H9 (cell line): ENCODE results near the gene ABHD12. TPM values are rescaled to one million over a fixed set of nuclear protein-coding genes. Genes with fewer than 3 reads are reported as not detected.
A peak's percentile ranks its signal among the peaks of the same experiment; 100 is the strongest.

ENCODE experiments used
- DNase-seq: peaks from one replicate; pipeline ENCODE4 v3.0.0-alpha.2; 2017
- H2AFZ ChIP-seq: one replicate; pipeline ENCODE4 v1.6.1; 2013; ENCODE audit warnings: mild to moderate bottlenecking, low read length, control low read depth, moderate library complexity
- H2AK5ac ChIP-seq: 2 replicates; pipeline ENCODE4 v1.6.1; 2013; ENCODE audit warnings: low read length, control low read depth, mixed read lengths; ENCODE audit not compliant: insufficient read length
- H2BK120ac ChIP-seq: one replicate; pipeline ENCODE4 v1.6.1; 2013; ENCODE audit warnings: low read depth, mild to moderate bottlenecking, low read length, control low read depth, inconsistent platforms; ENCODE audit not compliant: poor library complexity, severe bottlenecking
- H2BK12ac ChIP-seq: 2 replicates; pipeline ENCODE4 v1.6.1; 2013; ENCODE audit warnings: low read length, control low read depth, mixed read lengths, low read depth; ENCODE audit not compliant: insufficient read length
- H2BK15ac ChIP-seq: 2 replicates; pipeline ENCODE4 v1.6.1; 2013; ENCODE audit warnings: low read depth, low read length, control low read depth
- H2BK20ac ChIP-seq: one replicate; pipeline ENCODE4 v1.6.1; 2013; ENCODE audit warnings: low read depth, mild to moderate bottlenecking, low read length, control low read depth, inconsistent platforms; ENCODE audit not compliant: poor library complexity, severe bottlenecking
- H2BK5ac ChIP-seq: 2 replicates; pipeline ENCODE4 v1.6.1; 2013; ENCODE audit warnings: low read length, control low read depth, mixed read lengths; ENCODE audit not compliant: insufficient read length
- H3K14ac ChIP-seq: 2 replicates; pipeline ENCODE4 v1.6.1; 2013; ENCODE audit warnings: low read length, control low read depth; ENCODE audit not compliant: insufficient read depth
- H3K18ac ChIP-seq: 2 replicates; pipeline ENCODE4 v1.6.1; 2013; ENCODE audit warnings: low read depth, mild to moderate bottlenecking, mixed read lengths, low read length, control low read depth; ENCODE audit not compliant: insufficient read length
- H3K23ac ChIP-seq: 2 replicates; pipeline ENCODE4 v1.6.1; 2013; ENCODE audit warnings: low read length, control low read depth, mixed read lengths, low read depth; ENCODE audit not compliant: insufficient read length
- H3K23me2 ChIP-seq: 2 replicates; pipeline ENCODE4 v1.6.1; 2013; ENCODE audit warnings: low read depth, mild to moderate bottlenecking, mixed read lengths, low read length, control low read depth; ENCODE audit not compliant: insufficient read length, poor library complexity, severe bottlenecking
- H3K27ac ChIP-seq: 2 replicates; pipeline ENCODE4 v1.5.1; 2013; ENCODE audit warnings: low read length, control low read depth, mixed read lengths, low read depth; ENCODE audit not compliant: insufficient read length
- H3K27me3 ChIP-seq: 2 replicates; pipeline ENCODE4 v1.6.1; 2013; ENCODE audit warnings: low read length, control low read depth, inconsistent platforms; ENCODE audit not compliant: insufficient read depth
- H3K4ac ChIP-seq: 2 replicates; pipeline ENCODE4 v1.6.1; 2013; ENCODE audit warnings: low read depth, mild to moderate bottlenecking, control low read depth, inconsistent platforms, low read length, moderate library complexity
- H3K4me1 ChIP-seq: 2 replicates; pipeline ENCODE4 v1.6.1; 2013; ENCODE audit warnings: low read length, control low read depth, inconsistent platforms; ENCODE audit not compliant: insufficient read depth
- H3K4me2 ChIP-seq: 2 replicates; pipeline ENCODE4 v1.6.1; 2013; ENCODE audit warnings: low read length, control low read depth, mixed read lengths; ENCODE audit not compliant: insufficient read length, insufficient read depth
- H3K56ac ChIP-seq: 2 replicates; pipeline ENCODE4 v1.6.1; 2013; ENCODE audit warnings: low read depth, mild to moderate bottlenecking, mixed read lengths, low read length, control low read depth; ENCODE audit not compliant: insufficient read length
- H3K79me1 ChIP-seq: 2 replicates; pipeline ENCODE4 v1.6.1; 2013; ENCODE audit warnings: low read depth, mild to moderate bottlenecking, moderate library complexity, low read length, control low read depth, inconsistent platforms; ENCODE audit not compliant: insufficient read depth, poor library complexity, severe bottlenecking
- H3K79me2 ChIP-seq: 2 replicates; pipeline ENCODE4 v1.6.1; 2013; ENCODE audit warnings: low read length, control low read depth, inconsistent platforms; ENCODE audit not compliant: insufficient read depth
- H3K9ac ChIP-seq: 2 replicates; pipeline ENCODE4 v1.6.1; 2013; ENCODE audit warnings: low read length, control low read depth, mixed read lengths; ENCODE audit not compliant: insufficient read length; ENCODE audit errors: extremely low read depth
- H3K9me3 ChIP-seq: one replicate; pipeline ENCODE4 v1.6.1; 2013; ENCODE audit warnings: low read depth, low read length, inconsistent platforms; ENCODE audit not compliant: control insufficient read depth
- H3T11ph ChIP-seq: one replicate; pipeline ENCODE4 v1.6.1; 2013; ENCODE audit warnings: mild to moderate bottlenecking, low read length, control low read depth, inconsistent platforms
- H4K20me1 ChIP-seq: one replicate; pipeline ENCODE4 v1.6.1; 2013; ENCODE audit not compliant: control insufficient read depth, insufficient read length, insufficient read depth
- H4K5ac ChIP-seq: 2 replicates; pipeline ENCODE4 v1.6.1; 2013; ENCODE audit warnings: low read depth, mild to moderate bottlenecking, mixed read lengths, low read length, control low read depth; ENCODE audit not compliant: insufficient read length
- H4K8ac ChIP-seq: replicated peaks from 2 replicates; pipeline ENCODE4 v1.6.1; 2013; ENCODE audit warnings: low read length, control low read depth, mixed read lengths, low read depth; ENCODE audit not compliant: insufficient read length
- H4K91ac ChIP-seq: 2 replicates; pipeline ENCODE4 v1.6.1; 2013; ENCODE audit warnings: low read depth, mild to moderate bottlenecking, moderate library complexity, mixed read lengths, low read length, control low read depth; ENCODE audit not compliant: insufficient read length
- H3K27ac Mint-ChIP-seq, 3 experiments: 2 replicates in 2 of 3; 3 replicates in 1 of 3; pipeline ENCODE4 v1.8.0; 2020 to 2021; ENCODE audit warnings: mixed read lengths in 3 of 3, mild to moderate bottlenecking in 1 of 3, moderate library complexity in 1 of 3
- H3K27me3 Mint-ChIP-seq: 2 replicates; pipeline ENCODE4 v1.8.0; 2021; ENCODE audit warnings: low read depth, mild to moderate bottlenecking, moderate library complexity, mixed read lengths
- H3K36me3 Mint-ChIP-seq, 3 experiments: 2 replicates in 2 of 3; 3 replicates in 1 of 3; pipeline ENCODE4 v1.8.0; 2020 to 2021; ENCODE audit warnings: low read depth in 3 of 3, mixed read lengths in 3 of 3; ENCODE audit not compliant: insufficient read depth in 1 of 3
- H3K4me1 Mint-ChIP-seq, 2 experiments: 2 replicates each; pipeline ENCODE4 v1.8.0; 2020; ENCODE audit warnings: mixed read lengths in 2 of 2
- H3K4me3 Mint-ChIP-seq, 2 experiments: 2 replicates in 1 of 2; 3 replicates in 1 of 2; pipeline ENCODE4 v1.8.0; 2020 to 2021; ENCODE audit warnings: mild to moderate bottlenecking in 2 of 2, mixed read lengths in 2 of 2, moderate library complexity in 1 of 2
- H3K9me3 Mint-ChIP-seq, 2 experiments: 2 replicates in 1 of 2; 3 replicates in 1 of 2; pipeline ENCODE4 v1.8.0; 2020; ENCODE audit warnings: mild to moderate bottlenecking in 2 of 2, mixed read lengths in 2 of 2, moderate library complexity in 1 of 2
- WGBS: extraction: QIAGEN DNeasy Blood & Tissue Kit; methylation state at CpG from one replicate; pipeline ENCODE4 v1.1.7; 2013; ENCODE audit warnings: missing lambda C conversion rate, low lambda C conversion rate, mixed read lengths; ENCODE audit not compliant: insufficient read length; ENCODE audit errors: extremely low coverage; 5-methylcytosine and 5-hydroxymethylcytosine counted together
- total RNA-seq: library from RNA; stranded (reverse); gene quantifications from 2 replicates; pipeline ENCODE4 v1.2.1, GENCODE V29; 2021
- TF ChIP-seq, protein P1 (sequence below): fragments of 200-600 bp; sonication (generic); conservative IDR thresholded peaks from 3 replicates; pipeline ENCODE4 v1.8.0; 2021; ENCODE audit warnings: antibody characterized with exemption, mild to moderate bottlenecking

ABHD12 gene
- total RNA-seq, 1 experiment from 2014 or later, result 54.4 TPM

DNA sequence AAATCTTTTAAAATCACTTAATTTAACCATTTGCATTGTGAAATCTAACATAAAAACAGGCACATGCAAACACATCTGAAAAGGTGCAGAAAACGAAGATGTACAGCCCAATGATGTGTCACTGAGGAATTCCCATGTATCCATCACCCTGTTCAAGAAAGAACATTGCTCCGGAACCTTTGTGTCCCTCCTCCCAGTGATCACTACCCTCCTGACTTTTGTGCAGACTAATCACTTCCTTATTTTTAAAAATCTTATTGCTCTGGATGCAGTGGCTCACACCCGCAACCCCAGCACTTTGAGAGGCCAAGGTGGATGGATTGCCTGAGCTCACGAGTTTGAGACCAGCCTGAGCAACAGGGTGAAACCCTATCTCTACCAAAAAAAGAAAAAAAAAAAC lies 31.4 kb upstream of the ABHD12 start:
- Histone ChIP-seq H2BK12ac (no peak overlapping the region), H4K5ac (no peak overlapping the region), H3T11ph (no peak overlapping the region), H2BK15ac (no peak overlapping the region), H3K56ac (no peak overlapping the region), H2BK5ac (no peak overlapping the region), H2BK20ac (no peak overlapping the region), H2BK120ac (no peak overlapping the region), H3K79me1 (no peaks in the 10 kb centered on the region), H2AFZ (no peak overlapping the region), H4K91ac (no peak overlapping the region), H4K20me1 (no peaks in the 10 kb centered on the region), H3K4me2 (no peak overlapping the region), H3K9ac (no peak overlapping the region), H3K14ac (no peak overlapping the region), H3K4me1 (no peaks in the 10 kb centered on the region), H3K79me2 (no peaks in the 10 kb centered on the region), H3K27ac (no peak overlapping the region), H4K8ac (no peak overlapping the region), H3K4ac (no peak overlapping the region), H2AK5ac (no peak overlapping the region), H3K9me3 (no peaks in the 10 kb centered on the region), H3K27me3 (no peaks in the 10 kb centered on the region), H3K18ac (no peak overlapping the region), H3K23ac (no peak overlapping the region), H3K23me2 (no peaks in the 10 kb centered on the region)
- TF ChIP-seq, protein P1, sequence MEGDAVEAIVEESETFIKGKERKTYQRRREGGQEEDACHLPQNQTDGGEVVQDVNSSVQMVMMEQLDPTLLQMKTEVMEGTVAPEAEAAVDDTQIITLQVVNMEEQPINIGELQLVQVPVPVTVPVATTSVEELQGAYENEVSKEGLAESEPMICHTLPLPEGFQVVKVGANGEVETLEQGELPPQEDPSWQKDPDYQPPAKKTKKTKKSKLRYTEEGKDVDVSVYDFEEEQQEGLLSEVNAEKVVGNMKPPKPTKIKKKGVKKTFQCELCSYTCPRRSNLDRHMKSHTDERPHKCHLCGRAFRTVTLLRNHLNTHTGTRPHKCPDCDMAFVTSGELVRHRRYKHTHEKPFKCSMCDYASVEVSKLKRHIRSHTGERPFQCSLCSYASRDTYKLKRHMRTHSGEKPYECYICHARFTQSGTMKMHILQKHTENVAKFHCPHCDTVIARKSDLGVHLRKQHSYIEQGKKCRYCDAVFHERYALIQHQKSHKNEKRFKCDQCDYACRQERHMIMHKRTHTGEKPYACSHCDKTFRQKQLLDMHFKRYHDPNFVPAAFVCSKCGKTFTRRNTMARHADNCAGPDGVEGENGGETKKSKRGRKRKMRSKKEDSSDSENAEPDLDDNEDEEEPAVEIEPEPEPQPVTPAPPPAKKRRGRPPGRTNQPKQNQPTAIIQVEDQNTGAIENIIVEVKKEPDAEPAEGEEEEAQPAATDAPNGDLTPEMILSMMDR, result no peak
- Mint-ChIP-seq H3K27ac (0 out of 7 replicates have a peak overlapping the region, but pooled peaks of 1 of the 3 experiments have one; percentile 28), H3K4me1 (no peaks in the 10 kb centered on the region), H3K27me3 (no peaks in the 10 kb centered on the region), H3K36me3 (peaks cover 42 to 95% (median 88%) of the 10 kb centered on the region in 3 experiments), H3K9me3 (peaks cover 3 to 4% of the 10 kb centered on the region in 2 experiments; a peak in 2 of 5 replicates), H3K4me3 (no peak overlapping the region)
- WGBS, result no CpG with 5 or more reads among the region's 4 CpGs
- DNase-seq, result no peak
